ENCODE data around the gene NAT14. TPM values are rescaled to one million over a fixed set of nuclear protein-coding genes. Genes with fewer than 3 reads are reported as not detected.
"Not testable (repeated sequence)": the region's sequence is repeated elsewhere in the genome, so short reads cannot be mapped to it uniquely, and the experiment has no call there.

The NAT14 gene
- total RNA-seq, 1 donor from 2014 or later: 14.2 TPM

DNA sequence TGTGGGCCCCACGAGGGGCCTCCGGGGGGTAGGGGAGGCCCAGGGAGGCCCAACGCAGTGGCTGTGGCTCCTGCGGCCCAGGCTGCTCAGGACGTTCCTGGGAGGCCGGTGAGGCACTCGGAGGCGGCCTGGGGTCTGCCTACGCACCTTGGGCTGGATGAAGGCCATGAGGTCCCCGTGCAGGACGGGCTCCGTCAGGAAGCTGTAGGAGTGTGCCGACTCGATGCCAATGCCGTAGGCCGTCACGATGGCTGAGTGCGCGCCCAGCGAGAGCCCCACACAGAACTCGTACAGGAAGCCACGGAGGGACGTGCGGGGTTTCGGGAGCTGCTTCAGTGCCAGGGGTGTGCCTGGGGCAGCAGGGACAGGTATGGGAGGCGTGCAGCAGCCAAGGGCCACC is 46.0 kb downstream of the NAT14 start:
- Histone ChIP-seq H3K27me3 (no peaks in the 10 kb centered on the region), H3K9me3 (no peaks in the 10 kb centered on the region), H3K4me1 (peaks cover 6% of the 10 kb centered on the region), H3K36me3 (no peaks in the 10 kb centered on the region), H3K4me3 (no peak overlapping the region), H3K27ac (no peak overlapping the region)
- no peak for DNase-seq (ENCODE audit: extremely low spot score in 2 of 2)
- TF ChIP-seq POLR2AphosphoS5 (IDR thresholded peaks at IDR 0.05; ENCODE audit: insufficient read depth in 1 of 2, low read depth in 1 of 2): no peak
- no peak for TF ChIP-seq POLR2A (IDR thresholded peaks at IDR 0.05)
- TF ChIP-seq, protein P1, sequence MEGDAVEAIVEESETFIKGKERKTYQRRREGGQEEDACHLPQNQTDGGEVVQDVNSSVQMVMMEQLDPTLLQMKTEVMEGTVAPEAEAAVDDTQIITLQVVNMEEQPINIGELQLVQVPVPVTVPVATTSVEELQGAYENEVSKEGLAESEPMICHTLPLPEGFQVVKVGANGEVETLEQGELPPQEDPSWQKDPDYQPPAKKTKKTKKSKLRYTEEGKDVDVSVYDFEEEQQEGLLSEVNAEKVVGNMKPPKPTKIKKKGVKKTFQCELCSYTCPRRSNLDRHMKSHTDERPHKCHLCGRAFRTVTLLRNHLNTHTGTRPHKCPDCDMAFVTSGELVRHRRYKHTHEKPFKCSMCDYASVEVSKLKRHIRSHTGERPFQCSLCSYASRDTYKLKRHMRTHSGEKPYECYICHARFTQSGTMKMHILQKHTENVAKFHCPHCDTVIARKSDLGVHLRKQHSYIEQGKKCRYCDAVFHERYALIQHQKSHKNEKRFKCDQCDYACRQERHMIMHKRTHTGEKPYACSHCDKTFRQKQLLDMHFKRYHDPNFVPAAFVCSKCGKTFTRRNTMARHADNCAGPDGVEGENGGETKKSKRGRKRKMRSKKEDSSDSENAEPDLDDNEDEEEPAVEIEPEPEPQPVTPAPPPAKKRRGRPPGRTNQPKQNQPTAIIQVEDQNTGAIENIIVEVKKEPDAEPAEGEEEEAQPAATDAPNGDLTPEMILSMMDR (IDR thresholded peaks at IDR 0.05): no peak
- intact Hi-C loops (cut with DNase I): no loop called here

DNA sequence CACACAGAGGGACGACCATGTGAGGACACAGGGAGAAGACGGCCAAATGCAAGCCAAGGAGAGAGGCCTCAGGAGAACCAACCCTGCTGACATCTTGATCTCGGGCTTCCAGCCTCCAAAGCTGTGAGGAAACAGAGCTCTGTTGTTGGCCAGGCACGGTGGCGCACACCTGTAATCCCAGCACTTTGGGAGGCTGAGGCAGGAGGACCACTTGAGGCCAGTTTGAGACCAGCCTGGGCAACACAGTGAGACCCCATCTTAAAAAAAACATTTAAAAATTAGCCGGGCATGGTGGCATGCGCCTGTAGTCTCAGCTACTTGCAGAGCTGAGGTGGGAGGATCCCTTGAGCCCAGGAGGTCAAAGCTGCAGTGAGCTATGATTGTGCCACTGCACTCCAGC is 49.3 kb downstream of the NAT14 start:
- H3K27ac ChIP-seq; H3K9me3 ChIP-seq; DNase-seq (ENCODE audit: extremely low spot score in 2 of 2); H3K4me1 ChIP-seq; H3K36me3 ChIP-seq; H3K27me3 ChIP-seq; H3K4me3 ChIP-seq; intact Hi-C loops (cut with DNase I): not testable (repeated sequence)

DNA sequence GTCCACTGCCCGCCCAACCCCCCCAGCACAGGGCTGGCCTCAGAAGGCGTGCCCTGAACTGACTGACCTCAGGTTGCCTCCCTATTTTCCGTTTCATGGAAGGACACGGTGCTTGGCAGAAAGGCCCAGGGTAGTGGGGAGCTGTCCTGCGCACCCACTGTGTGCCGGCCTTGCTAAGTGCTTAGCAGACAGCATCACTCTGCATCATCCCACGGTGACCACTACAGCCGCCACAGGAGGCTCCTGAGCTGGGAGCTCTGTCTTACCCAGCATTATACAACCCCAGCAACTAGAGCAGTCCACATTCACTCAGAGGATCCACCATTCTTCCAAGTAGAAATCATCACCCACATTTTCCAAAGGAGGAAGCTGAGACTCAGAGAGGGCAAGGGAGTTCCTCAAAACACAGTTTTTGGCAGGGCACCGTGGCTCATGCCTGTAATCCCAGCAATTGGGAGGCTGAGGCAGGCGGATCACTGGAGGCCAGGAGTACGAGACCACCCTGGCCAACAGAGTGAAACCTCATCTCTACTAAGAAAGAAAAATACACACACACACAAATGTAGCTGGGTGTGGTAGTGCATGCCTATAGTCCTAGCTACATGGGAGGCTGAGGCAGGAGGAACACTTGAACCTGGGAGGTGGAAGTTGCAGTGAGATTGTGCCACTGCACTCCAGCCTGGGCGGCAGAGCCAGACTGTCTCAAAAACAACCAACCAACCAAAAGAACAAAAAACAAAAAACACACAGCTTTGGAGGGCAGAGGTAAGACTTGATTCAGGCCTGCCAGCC is 50.4 kb downstream of the NAT14 start:
- H3K4me1 ChIP-seq: no peaks in the 10 kb centered on the region
- H3K9me3 ChIP-seq: no peaks in the 10 kb centered on the region
- TF ChIP-seq, protein P1 (IDR thresholded peaks at IDR 0.05): no peak
- TF ChIP-seq POLR2A (IDR thresholded peaks at IDR 0.05): no peak
- TF ChIP-seq POLR2AphosphoS5 (IDR thresholded peaks at IDR 0.05; ENCODE audit: insufficient read depth in 1 of 2, low read depth in 1 of 2): no peak
- H3K36me3 ChIP-seq: no peaks in the 10 kb centered on the region
- DNase-seq (ENCODE audit: extremely low spot score in 2 of 2): no peak
- no peaks in the 10 kb centered on the region for H3K27me3 ChIP-seq
- no peak overlapping the region for H3K4me3 ChIP-seq
- intact Hi-C loops (cut with DNase I): no loop called here
- no peak overlapping the region for H3K27ac ChIP-seq

DNA sequence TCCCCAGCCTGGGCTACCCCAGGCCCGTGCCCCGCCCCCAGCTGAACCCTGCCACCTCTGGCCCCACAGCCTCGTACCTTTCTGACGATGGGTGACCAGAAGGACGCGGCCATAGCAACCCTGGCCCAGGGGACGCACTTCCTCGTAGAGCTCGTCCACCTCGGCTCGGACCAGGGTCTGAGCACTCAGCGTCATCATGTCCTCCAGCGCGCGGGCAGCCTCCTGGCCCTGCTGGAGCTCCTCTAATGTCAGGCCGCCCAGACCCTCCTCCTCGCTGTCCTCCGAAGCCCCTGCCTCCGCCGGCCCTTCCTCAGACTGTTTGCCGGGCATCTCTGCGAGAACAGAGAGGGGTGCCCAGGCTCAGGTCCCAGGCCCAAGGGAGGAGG is 51.0 kb downstream of the NAT14 start:
- Histone ChIP-seq H3K9me3 (no peaks in the 10 kb centered on the region), H3K4me3 (no peak overlapping the region), H3K36me3 (no peaks in the 10 kb centered on the region), H3K27ac (no peak overlapping the region), H3K27me3 (no peaks in the 10 kb centered on the region), H3K4me1 (no peaks in the 10 kb centered on the region)
- no peak for DNase-seq (ENCODE audit: extremely low spot score in 2 of 2)
- TF ChIP-seq POLR2AphosphoS5 (IDR thresholded peaks at IDR 0.05; ENCODE audit: insufficient read depth in 1 of 2, low read depth in 1 of 2) (no peak), POLR2A (IDR thresholded peaks at IDR 0.05) (no peak)
- TF ChIP-seq, protein P1 (IDR thresholded peaks at IDR 0.05): no peak
- intact Hi-C loops (cut with DNase I): no loop called here

DNA sequence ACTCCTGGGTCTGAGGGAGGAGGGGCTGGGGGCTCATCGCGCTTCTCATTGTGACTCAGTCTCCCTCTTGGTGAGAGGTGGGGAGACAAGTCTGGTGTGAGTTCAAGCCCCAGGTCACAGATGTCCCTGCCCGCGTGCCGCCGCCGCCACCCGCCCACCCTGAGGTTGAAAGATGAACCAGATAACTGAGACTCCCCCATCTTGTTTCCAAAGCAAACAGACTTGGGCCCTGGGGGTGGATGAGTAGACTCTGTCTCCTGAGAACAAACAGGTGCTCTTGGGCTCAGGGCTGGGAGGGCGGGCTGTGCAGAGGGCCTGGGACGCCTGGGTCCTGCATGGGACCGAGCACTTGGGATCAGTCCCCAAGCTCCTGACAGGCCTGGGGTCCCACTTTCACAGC is 51.4 kb downstream of the NAT14 start:
- H3K27ac ChIP-seq: no peak overlapping the region
- TF ChIP-seq, protein P1 (IDR thresholded peaks at IDR 0.05): no peak
- no peak for TF ChIP-seq POLR2AphosphoS5 (IDR thresholded peaks at IDR 0.05; ENCODE audit: insufficient read depth in 1 of 2, low read depth in 1 of 2)
- TF ChIP-seq POLR2A (IDR thresholded peaks at IDR 0.05): no peak
- no peak for DNase-seq (ENCODE audit: extremely low spot score in 2 of 2)
- H3K4me1 ChIP-seq: no peaks in the 10 kb centered on the region
- H3K27me3 ChIP-seq: no peaks in the 10 kb centered on the region
- H3K36me3 ChIP-seq: no peaks in the 10 kb centered on the region
- intact Hi-C loops (cut with DNase I): no loop called here
- no peak overlapping the region for H3K4me3 ChIP-seq
- H3K9me3 ChIP-seq: no peaks in the 10 kb centered on the region

Other genes with a start within 250 kb of the NAT14 start
- gene PPP6R1, start 226.2 kb upstream of the NAT14 start, total RNA-seq: 30.4 TPM
- 29.5 TPM for gene HSPBP1, start 205.1 kb upstream of the NAT14 start, total RNA-seq
- 10.1 TPM for gene BRSK1, start 201.2 kb upstream of the NAT14 start, total RNA-seq
- not detected for gene TMEM150B, start 159.8 kb upstream of the NAT14 start, total RNA-seq
- gene KMT5C, start 145.3 kb upstream of the NAT14 start, total RNA-seq: 19.2 TPM
- 5.2 TPM for gene COX6B2, start 130.5 kb upstream of the NAT14 start, total RNA-seq
- gene GARIN5B, start 121.9 kb upstream of the NAT14 start, total RNA-seq: not detected
- gene IL11, start 114.7 kb upstream of the NAT14 start, total RNA-seq: not detected
- not detected for gene TMEM190, start 108.4 kb upstream of the NAT14 start, total RNA-seq
- gene TMEM238, start 100.9 kb upstream of the NAT14 start, total RNA-seq: 5.9 TPM
- gene RPL28, start 99.3 kb upstream of the NAT14 start, total RNA-seq: 1,166 TPM
- gene UBE2S, start 77.4 kb upstream of the NAT14 start, total RNA-seq: 22.3 TPM
- gene SHISA7, start 41.9 kb upstream of the NAT14 start, total RNA-seq: 0.25 TPM
- gene ISOC2, start 23.5 kb upstream of the NAT14 start, total RNA-seq: 61.4 TPM
- not detected for gene C19orf85, start 20.4 kb upstream of the NAT14 start, total RNA-seq
- gene ZNF628, start 8.6 kb upstream of the NAT14 start, total RNA-seq: 2.7 TPM
- gene SSC5D, start 3.2 kb downstream of the NAT14 start, total RNA-seq: 13.5 TPM
- gene SBK2, start 51.9 kb downstream of the NAT14 start, total RNA-seq: not detected
- gene SBK3, start 60.4 kb downstream of the NAT14 start, total RNA-seq: not detected
- 3.2 TPM for gene ZNF579, start 95.7 kb downstream of the NAT14 start, total RNA-seq
- 5.4 TPM for gene FIZ1, start 114.3 kb downstream of the NAT14 start, total RNA-seq
- gene ZNF524, start 115.1 kb downstream of the NAT14 start, total RNA-seq: 15.5 TPM
- gene ZNF865, start 120.5 kb downstream of the NAT14 start, total RNA-seq: 8.8 TPM
- gene ZNF784, start 139.4 kb downstream of the NAT14 start, total RNA-seq: 5.2 TPM
- gene ZNF580, start 155.8 kb downstream of the NAT14 start, total RNA-seq: 30.9 TPM
- gene ZNF581, start 158.5 kb downstream of the NAT14 start, total RNA-seq: 15.5 TPM
- 8.3 TPM for gene CCDC106, start 163.0 kb downstream of the NAT14 start, total RNA-seq
- 145 TPM for gene U2AF2, start 169.8 kb downstream of the NAT14 start, total RNA-seq
- gene EPN1, start 190.0 kb downstream of the NAT14 start, total RNA-seq: 43.7 TPM